Mesenchymal stem cell (in vitro differentiated cells and primary cell): Measurements from ENCODE around the gene HIVEP1.

Experiments
- DNase-seq: peaks from one replicate; pipeline ENCODE4 v3.0.0-alpha.2; 2013
- H2AFZ ChIP-seq: one replicate; pipeline ENCODE4 v1.6.1; 2013; ENCODE audit warnings: low read depth, mild to moderate bottlenecking, control low read depth, inconsistent platforms, low read length, moderate library complexity
- H2AK5ac ChIP-seq: 2 replicates; pipeline ENCODE4 v1.6.1; 2013; ENCODE audit warnings: low read length, moderate library complexity, mild to moderate bottlenecking, inconsistent platforms; ENCODE audit not compliant: severe bottlenecking
- H2BK120ac ChIP-seq: one replicate; pipeline ENCODE4 v1.6.1; 2013; ENCODE audit warnings: low read depth, mild to moderate bottlenecking, inconsistent platforms, low read length, moderate library complexity
- H2BK12ac ChIP-seq, 2 experiments: one replicate each; pipeline ENCODE4 v1.6.1; 2013; ENCODE audit warnings: inconsistent platforms in 2 of 2, low read length in 2 of 2, mild to moderate bottlenecking in 2 of 2, moderate library complexity in 2 of 2, control low read depth in 1 of 2
- H2BK15ac ChIP-seq: one replicate; pipeline ENCODE4 v1.6.1; 2013; ENCODE audit warnings: mild to moderate bottlenecking, low read depth, inconsistent platforms; ENCODE audit not compliant: poor library complexity, severe bottlenecking
- H2BK5ac ChIP-seq: 2 replicates; pipeline ENCODE4 v1.6.1; 2013; ENCODE audit warnings: low read depth, mild to moderate bottlenecking, low read length, control low read depth, inconsistent platforms; ENCODE audit not compliant: poor library complexity, severe bottlenecking
- H3K14ac ChIP-seq, 2 experiments: one replicate each; pipeline ENCODE4 v1.6.1; 2013; ENCODE audit warnings: inconsistent platforms in 2 of 2, low read length in 2 of 2, control low read depth in 1 of 2, mild to moderate bottlenecking in 1 of 2, moderate library complexity in 1 of 2
- H3K18ac ChIP-seq, 2 experiments: one replicate each; pipeline ENCODE4 v1.6.1; 2013; ENCODE audit warnings: inconsistent platforms in 2 of 2, low read length in 2 of 2, control low read depth in 1 of 2, low read depth in 1 of 2, mild to moderate bottlenecking in 1 of 2
- H3K23ac ChIP-seq, 2 experiments: one replicate each; pipeline ENCODE4 v1.6.1; 2013; ENCODE audit warnings: inconsistent platforms in 2 of 2, low read length in 2 of 2, mild to moderate bottlenecking in 2 of 2, moderate library complexity in 2 of 2, control low read depth in 1 of 2
- H3K27ac ChIP-seq: 2 replicates; pipeline ENCODE4 v1.5.1; 2013; ENCODE audit warnings: mild to moderate bottlenecking, moderate library complexity, low read length, control low read depth, inconsistent platforms; ENCODE audit not compliant: poor library complexity, severe bottlenecking
- H3K27me3 ChIP-seq, 2 experiments: 2 replicates each; pipeline versions ENCODE4 v1.6.1 to v1.7.0; 2013; ENCODE audit warnings: low read length in 2 of 2, mild to moderate bottlenecking in 2 of 2, moderate library complexity in 2 of 2, control low read depth in 1 of 2, inconsistent platforms in 1 of 2; ENCODE audit not compliant: control insufficient read depth in 1 of 2, insufficient read depth in 1 of 2
- H3K36me3 ChIP-seq, 2 experiments: 2 replicates each; pipeline versions ENCODE4 v1.6.1 to v1.7.0; 2013; ENCODE audit warnings: low read length in 2 of 2, control low read depth in 1 of 2, inconsistent platforms in 1 of 2, low read depth in 1 of 2, mild to moderate bottlenecking in 1 of 2; ENCODE audit not compliant: insufficient read depth in 2 of 2, control insufficient read depth in 1 of 2
- H3K4ac ChIP-seq, 2 experiments: one replicate each; pipeline ENCODE4 v1.6.1; 2013; ENCODE audit warnings: inconsistent platforms in 2 of 2, low read length in 2 of 2, mild to moderate bottlenecking in 2 of 2, moderate library complexity in 2 of 2, control low read depth in 1 of 2, low read depth in 1 of 2
- H3K4me1 ChIP-seq: 2 replicates; pipeline ENCODE4 v1.6.1; 2013; ENCODE audit warnings: low read depth, low read length, control low read depth; ENCODE audit not compliant: control insufficient read depth, insufficient read depth
- H3K4me2 ChIP-seq: 2 replicates; pipeline ENCODE4 v1.6.1; 2013; ENCODE audit warnings: low read length, mild to moderate bottlenecking, inconsistent platforms; ENCODE audit not compliant: poor library complexity, severe bottlenecking
- H3K4me3 ChIP-seq, 2 experiments: 2 replicates each; pipeline versions ENCODE4 v1.5.1 to v1.7.0; 2013; ENCODE audit warnings: low read length in 2 of 2, mild to moderate bottlenecking in 2 of 2, control low read depth in 1 of 2, low read depth in 1 of 2; ENCODE audit not compliant: insufficient read depth in 1 of 2
- H3K79me1 ChIP-seq: replicated peaks from 2 replicates; pipeline ENCODE4 v1.6.1; 2013; ENCODE audit warnings: mild to moderate bottlenecking, control low read depth, low read length, inconsistent platforms; ENCODE audit not compliant: poor library complexity, severe bottlenecking
- H3K9ac ChIP-seq: 2 replicates; pipeline ENCODE4 v1.7.0; 2013; ENCODE audit warnings: mild to moderate bottlenecking, low read length, moderate library complexity
- H3K9me3 ChIP-seq: 2 replicates; pipeline ENCODE4 v1.7.0; 2013; ENCODE audit warnings: mild to moderate bottlenecking, low read length; ENCODE audit not compliant: control insufficient read depth
- H4K8ac ChIP-seq: one replicate; pipeline ENCODE4 v1.6.1; 2013; ENCODE audit warnings: inconsistent platforms, mild to moderate bottlenecking, low read length, moderate library complexity
- H4K91ac ChIP-seq: one replicate; pipeline ENCODE4 v1.6.1; 2013; ENCODE audit warnings: mild to moderate bottlenecking, low read length, inconsistent platforms
- WGBS: methylation state at CpG from one replicate; pipeline ENCODE4 v1.1.7; 2013; ENCODE audit warnings: mixed read lengths; 5-methylcytosine and 5-hydroxymethylcytosine counted together

Gene HIVEP1

DNA sequence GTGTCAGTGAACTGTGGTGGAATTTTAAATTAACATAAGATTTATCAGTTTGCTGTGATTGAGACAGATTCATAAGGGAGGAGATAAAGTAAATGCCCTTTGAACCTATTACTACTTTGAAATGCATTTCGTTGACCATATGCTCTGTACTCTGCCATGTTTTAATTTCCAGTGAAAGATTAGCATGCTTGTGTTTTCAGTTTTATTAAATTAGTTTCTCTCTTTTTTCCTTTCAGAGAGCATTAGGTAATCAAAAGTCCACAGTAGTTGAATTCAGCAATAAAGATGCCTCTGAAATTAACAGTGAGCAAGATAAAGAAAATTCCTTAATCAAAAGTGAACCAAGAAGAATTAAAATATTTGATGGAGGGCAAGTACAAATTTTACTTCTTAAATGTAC, 117.4 kb downstream of the HIVEP1 start:
- no peak overlapping the region for H2BK5ac ChIP-seq
- no peaks in the 10 kb centered on the region for H3K27me3 ChIP-seq
- H4K91ac ChIP-seq, result no peak overlapping the region
- H3K23ac ChIP-seq, result no peak overlapping the region
- H3K18ac ChIP-seq, result no peak overlapping the region
- no peak overlapping the region for H2AFZ ChIP-seq
- no peaks in the 10 kb centered on the region for H3K9me3 ChIP-seq
- H3K4ac ChIP-seq, result no peak overlapping the region
- H3K27ac ChIP-seq, result no peak overlapping the region
- no peak overlapping the region for H2BK120ac ChIP-seq
- no peak overlapping the region for H2BK12ac ChIP-seq
- H3K36me3 ChIP-seq, result peaks cover 10 to 37% of the 10 kb centered on the region in 2 experiments
- no peak overlapping the region for H4K8ac ChIP-seq
- H2AK5ac ChIP-seq, result no peak overlapping the region
- H3K14ac ChIP-seq, result no peak overlapping the region
- no peak overlapping the region for H2BK15ac ChIP-seq
- no CpG with 5 or more reads among the region's 1 CpG for WGBS
- H3K4me1 ChIP-seq, result no peaks in the 10 kb centered on the region
- no peak overlapping the region for H3K4me2 ChIP-seq
- no peak overlapping the region for H3K4me3 ChIP-seq
- peaks cover 23% of the 10 kb centered on the region for H3K79me1 ChIP-seq
- H3K9ac ChIP-seq, result no peak overlapping the region
- DNase-seq, result no peak

DNA sequence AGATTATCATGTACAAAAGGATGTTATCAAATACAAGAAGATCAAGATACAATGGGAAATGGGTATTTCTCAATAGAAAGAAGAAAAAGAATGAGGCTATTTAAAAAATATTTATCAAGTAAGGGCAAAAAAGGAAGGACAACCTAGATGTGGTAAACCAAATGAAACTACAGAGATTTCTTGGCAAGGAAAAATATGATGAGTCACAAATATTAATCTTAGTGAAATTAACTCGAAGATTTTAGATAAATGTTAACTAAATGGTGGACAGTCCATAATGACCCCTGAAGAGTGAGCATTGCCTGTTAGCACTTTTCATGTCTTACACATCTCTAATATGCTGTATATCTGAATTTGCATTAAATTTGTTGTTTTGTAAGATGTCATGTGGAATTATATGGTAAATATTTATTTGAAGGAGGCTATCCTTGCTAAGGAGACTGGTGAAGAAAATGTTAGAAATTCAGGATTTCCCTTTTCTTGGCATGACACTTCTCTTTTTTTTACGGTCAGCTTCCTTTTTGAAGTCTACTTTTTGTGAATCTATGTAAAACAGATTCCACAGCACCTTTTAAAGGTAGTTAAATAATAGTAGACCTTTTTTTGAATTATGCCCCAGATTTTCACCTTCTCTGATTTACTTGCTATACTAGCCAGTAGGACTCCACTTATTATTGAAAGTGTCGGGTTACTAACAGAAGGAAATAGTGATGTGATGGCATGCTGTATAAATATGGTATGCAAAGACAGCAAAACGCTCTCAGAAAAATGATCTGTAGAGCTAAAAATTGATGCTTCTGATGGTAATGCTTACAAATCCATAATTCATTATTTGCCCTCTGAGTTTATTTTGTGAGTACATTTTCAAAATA, 120.5 kb downstream of the HIVEP1 start:
- Histone ChIP-seq H4K8ac (no peak overlapping the region), H3K36me3 (peaks cover 10 to 30% of the 10 kb centered on the region in 2 experiments), H3K9me3 (no peaks in the 10 kb centered on the region), H3K23ac (no peak overlapping the region), H3K4me2 (no peak overlapping the region), H3K4me1 (peaks cover 2% of the 10 kb centered on the region), H2BK12ac (no peak overlapping the region), H3K79me1 (peaks cover 21% of the 10 kb centered on the region), H3K4ac (no peak overlapping the region), H2BK5ac (no peak overlapping the region), H3K27me3 (no peaks in the 10 kb centered on the region), H3K9ac (no peak overlapping the region), H2AK5ac (no peak overlapping the region), H4K91ac (no peak overlapping the region), H2BK120ac (no peak overlapping the region), H2AFZ (no peak overlapping the region), H3K27ac (no peak overlapping the region), H3K14ac (no peak overlapping the region), H3K4me3 (no peak overlapping the region), H3K18ac (no peak overlapping the region), H2BK15ac (no peak overlapping the region)
- no peak for DNase-seq
- WGBS, result 100% methylated on average over 1 of the region's 4 CpGs

DNA sequence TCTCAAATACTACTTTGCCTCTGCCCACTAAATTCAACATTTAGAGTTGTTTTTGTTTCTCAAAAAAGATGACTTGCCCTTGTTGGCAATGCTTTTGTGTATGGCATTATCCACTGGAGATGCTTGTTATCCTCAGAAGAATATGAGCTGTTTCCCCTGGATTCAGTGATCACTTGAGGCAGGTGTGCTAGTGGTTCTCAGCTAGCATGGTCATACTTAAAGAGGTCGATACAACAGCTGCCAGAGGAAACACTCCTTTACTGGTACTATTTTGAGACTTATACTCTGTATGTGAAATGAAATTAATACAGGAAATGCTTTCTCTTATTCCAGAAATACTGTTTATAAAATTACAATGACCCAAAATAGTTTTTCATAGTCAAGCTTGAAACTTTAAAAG, 122.5 kb downstream of the HIVEP1 start:
- H3K18ac ChIP-seq, result no peak overlapping the region
- H2AFZ ChIP-seq, result no peak overlapping the region
- peaks cover 2% of the 10 kb centered on the region for H3K4me1 ChIP-seq
- H3K9me3 ChIP-seq, result no peaks in the 10 kb centered on the region
- H2BK120ac ChIP-seq, result no peak overlapping the region
- no peak overlapping the region for H3K9ac ChIP-seq
- no peak overlapping the region for H2AK5ac ChIP-seq
- no peak overlapping the region for H3K14ac ChIP-seq
- no peak overlapping the region for H4K91ac ChIP-seq
- H3K4me3 ChIP-seq, result no peak overlapping the region
- no peaks in the 10 kb centered on the region for H3K27me3 ChIP-seq
- WGBS, result 100% methylated on average over 1 of the region's 1 CpG
- H3K4me2 ChIP-seq, result no peak overlapping the region
- H3K23ac ChIP-seq, result no peak overlapping the region
- H4K8ac ChIP-seq, result no peak overlapping the region
- H3K27ac ChIP-seq, result no peak overlapping the region
- H3K4ac ChIP-seq, result no peak overlapping the region
- peaks cover 19 to 37% of the 10 kb centered on the region in 2 experiments for H3K36me3 ChIP-seq
- no peak for DNase-seq
- no peak overlapping the region for H2BK15ac ChIP-seq
- no peak overlapping the region for H2BK12ac ChIP-seq
- H2BK5ac ChIP-seq, result no peak overlapping the region
- H3K79me1 ChIP-seq, result peaks cover 23% of the 10 kb centered on the region

DNA sequence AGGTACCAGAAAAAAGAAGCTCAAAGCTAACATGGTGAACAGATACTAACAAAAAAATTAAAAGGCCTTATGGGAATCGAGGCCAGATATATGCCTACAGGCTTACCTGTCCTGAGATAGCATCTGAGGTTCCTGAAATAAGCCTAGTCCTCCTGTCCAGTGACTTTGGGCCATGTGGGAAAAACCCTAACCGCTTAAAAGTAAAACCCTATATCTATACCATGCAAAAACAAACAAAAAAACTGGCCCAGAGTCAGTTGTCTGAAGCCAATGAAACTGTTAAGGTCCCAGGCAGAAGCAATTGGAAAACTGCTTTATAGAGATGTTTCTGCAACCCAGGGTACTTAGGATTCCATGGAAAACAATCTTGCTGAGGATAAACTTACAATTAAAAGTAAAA, 122.9 kb downstream of the HIVEP1 start:
- no peak overlapping the region for H2BK5ac ChIP-seq
- no peaks in the 10 kb centered on the region for H3K27me3 ChIP-seq
- peaks cover 23% of the 10 kb centered on the region for H3K79me1 ChIP-seq
- H2AK5ac ChIP-seq, result no peak overlapping the region
- H2BK15ac ChIP-seq, result no peak overlapping the region
- H3K18ac ChIP-seq, result no peak overlapping the region
- no peak overlapping the region for H3K27ac ChIP-seq
- H3K4me2 ChIP-seq, result no peak overlapping the region
- no peak overlapping the region for H2BK120ac ChIP-seq
- 100% methylated on average over 2 of the region's 2 CpGs for WGBS
- H3K9ac ChIP-seq, result no peak overlapping the region
- no peak overlapping the region for H3K23ac ChIP-seq
- no peak overlapping the region for H3K4me3 ChIP-seq
- H2BK12ac ChIP-seq, result no peak overlapping the region
- no peak for DNase-seq
- H3K4ac ChIP-seq, result no peak overlapping the region
- no peak overlapping the region for H2AFZ ChIP-seq
- peaks cover 23 to 39% of the 10 kb centered on the region in 2 experiments for H3K36me3 ChIP-seq
- no peaks in the 10 kb centered on the region for H3K9me3 ChIP-seq
- H3K14ac ChIP-seq, result no peak overlapping the region
- H4K91ac ChIP-seq, result no peak overlapping the region
- no peak overlapping the region for H4K8ac ChIP-seq
- peaks cover 2% of the 10 kb centered on the region for H3K4me1 ChIP-seq
